NCI-H2029 treated with DMSO at 0.1 percent for 48 hours (cell line): Measurements from ENCODE around the gene COL18A1.
"Not testable (repeated sequence)": the region's sequence is repeated elsewhere in the genome, so short reads cannot be mapped to it uniquely, and the experiment has no call there.

Experiments used
- DNase-seq: peaks from one replicate; lab custom pipeline; 2025; lab: John Stamatoyannopoulos, UW

The COL18A1 gene

DNA sequence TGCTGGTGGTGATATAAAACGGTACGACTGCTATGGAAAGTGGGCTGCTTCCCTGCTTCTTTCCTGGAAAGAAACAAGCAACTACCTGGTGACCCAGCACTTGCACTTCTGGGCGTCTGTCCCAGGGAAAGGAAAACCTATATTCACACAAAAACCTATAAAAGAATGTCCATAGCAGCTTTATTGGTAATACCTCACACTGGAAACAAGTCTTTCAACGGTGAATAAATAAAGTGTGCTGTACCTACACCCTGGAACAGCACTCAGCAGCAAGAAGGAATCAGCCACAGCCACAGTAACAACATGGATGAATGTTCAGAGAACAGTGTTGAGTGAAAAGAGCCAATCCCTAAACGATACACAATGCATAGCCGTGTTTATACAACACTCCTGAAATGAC lies 117.4 kb downstream of the COL18A1 start:
- no peak for DNase-seq

DNA sequence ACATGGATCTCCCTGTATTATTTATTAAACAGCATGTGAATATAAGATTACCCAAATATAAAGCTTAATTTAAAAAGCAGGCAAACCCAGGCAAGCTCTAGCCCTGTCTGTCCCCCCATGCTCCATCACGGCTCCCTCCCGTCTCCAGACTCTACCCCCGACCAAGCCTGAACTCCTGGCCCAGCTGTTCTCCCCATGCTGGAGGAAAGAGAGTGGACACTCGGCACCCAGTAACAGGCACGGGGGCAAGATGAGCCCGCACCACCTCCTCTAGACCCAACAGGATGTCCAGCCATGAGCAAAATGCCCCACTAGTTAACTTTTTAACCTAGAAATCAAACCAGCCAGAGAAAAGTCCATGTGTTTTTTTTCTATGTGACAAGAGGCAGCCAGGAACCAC lies 118.0 kb downstream of the COL18A1 start:
- DNase-seq, result no peak

DNA sequence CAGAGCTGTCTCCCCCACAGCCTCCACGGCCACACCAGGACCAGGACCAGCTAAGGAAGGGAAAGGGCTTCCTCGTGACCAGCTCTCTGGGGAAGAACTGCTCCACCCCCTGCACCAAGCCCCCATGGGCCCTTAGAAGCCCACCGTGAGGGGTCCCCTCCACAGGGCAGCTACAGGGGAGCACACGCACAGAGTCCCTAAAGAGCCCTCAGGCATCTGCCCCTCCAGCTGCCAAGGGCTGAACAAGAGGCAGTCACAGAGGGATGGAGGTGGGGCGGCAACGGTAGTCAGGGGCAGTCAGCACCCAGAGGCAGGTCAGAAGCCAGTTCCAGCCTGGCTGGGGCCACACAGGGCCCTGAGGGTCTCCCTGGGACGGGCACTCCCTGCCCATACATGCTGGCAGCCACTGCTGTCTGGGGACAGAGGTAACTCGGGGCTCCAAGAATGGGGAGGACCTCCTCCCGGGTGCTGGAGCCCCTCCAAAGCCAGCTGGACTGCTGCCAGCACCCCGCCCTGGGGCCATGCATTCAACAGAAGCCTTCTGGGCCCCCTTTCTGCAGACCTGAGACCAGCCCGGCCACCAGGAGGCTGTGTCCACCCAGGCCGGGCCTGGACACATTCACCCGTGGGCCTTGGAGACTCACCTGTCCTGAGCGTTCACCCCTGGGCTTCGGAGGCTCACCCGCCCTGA lies 118.6 kb downstream of the COL18A1 start:
- no peak for DNase-seq

DNA sequence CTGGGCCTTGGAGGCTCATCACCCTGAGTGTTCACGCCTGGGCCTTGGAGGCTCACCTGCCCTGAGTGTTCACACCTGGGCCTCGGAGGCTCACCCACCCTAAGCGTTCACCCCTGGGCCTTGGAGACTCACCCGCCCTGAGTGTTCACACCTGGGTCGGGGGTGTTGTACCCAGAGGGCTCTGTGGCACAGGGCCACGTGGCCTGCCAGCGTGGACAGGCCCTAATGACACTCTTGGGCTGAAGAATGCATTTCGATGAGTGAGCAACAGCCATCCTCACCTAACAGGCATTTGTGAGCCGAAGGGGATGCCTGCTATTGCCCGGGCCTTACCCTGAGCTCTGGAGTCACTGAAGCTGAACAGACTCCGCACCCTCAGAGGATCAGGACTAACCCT lies 119.8 kb downstream of the COL18A1 start:
- DNase-seq, result no peak

DNA sequence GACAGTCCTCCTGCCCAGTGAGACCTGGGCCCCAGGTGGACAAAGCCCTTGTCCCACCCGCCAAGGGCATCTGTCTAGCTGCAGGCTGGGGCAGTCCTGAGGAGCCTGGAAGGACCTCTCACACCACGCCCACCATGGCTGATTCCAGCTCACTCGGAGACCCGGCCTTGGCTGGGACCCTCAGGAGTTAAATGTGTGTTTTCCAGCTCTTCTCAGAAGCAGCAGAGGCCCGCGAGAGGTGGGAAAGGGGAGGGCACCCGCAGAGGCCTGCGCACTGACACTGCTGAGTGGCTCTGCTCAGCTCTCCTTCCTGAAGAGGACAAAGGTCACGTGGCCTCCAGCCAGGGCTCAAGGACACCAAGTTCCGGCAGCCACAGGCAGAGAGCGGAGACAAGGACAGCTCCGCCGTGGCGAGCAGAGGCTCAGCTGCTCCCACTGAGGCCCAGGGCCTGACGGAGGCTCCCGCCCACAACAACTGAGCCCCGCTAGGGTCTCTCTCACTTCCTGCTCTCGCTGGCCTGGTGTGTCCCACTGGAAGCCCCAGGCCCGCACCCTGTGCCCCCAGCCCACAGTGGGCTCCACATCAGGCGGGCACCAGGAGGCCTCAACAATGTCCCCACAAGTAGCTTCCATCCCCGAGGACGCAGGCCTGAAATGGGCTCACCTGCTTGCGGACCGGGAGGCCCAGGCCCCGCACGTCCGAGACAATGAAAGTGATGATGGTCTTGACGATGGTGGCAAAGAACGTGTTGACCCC lies 120.4 kb downstream of the COL18A1 start:
- no peak for DNase-seq

DNA sequence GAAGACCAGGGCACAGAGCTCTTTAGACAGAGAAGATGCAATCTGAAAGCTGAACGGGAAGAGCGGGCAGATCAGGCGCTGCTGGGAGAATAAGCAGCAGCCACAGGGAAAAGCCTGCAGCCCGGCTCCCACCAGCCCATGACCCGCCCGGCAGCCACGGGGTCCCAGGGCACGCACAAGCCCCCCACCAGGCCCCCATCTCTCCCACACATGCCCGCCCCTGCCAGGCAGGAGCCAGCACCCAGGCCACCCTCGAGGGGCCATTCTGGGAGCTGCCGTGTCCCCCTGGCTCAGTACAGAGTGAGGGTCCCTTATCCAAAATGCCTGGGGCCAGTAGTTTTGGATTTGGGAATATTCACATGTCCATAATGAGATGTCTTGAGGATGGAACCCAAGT lies 120.9 kb downstream of the COL18A1 start:
- no peak for DNase-seq

DNA sequence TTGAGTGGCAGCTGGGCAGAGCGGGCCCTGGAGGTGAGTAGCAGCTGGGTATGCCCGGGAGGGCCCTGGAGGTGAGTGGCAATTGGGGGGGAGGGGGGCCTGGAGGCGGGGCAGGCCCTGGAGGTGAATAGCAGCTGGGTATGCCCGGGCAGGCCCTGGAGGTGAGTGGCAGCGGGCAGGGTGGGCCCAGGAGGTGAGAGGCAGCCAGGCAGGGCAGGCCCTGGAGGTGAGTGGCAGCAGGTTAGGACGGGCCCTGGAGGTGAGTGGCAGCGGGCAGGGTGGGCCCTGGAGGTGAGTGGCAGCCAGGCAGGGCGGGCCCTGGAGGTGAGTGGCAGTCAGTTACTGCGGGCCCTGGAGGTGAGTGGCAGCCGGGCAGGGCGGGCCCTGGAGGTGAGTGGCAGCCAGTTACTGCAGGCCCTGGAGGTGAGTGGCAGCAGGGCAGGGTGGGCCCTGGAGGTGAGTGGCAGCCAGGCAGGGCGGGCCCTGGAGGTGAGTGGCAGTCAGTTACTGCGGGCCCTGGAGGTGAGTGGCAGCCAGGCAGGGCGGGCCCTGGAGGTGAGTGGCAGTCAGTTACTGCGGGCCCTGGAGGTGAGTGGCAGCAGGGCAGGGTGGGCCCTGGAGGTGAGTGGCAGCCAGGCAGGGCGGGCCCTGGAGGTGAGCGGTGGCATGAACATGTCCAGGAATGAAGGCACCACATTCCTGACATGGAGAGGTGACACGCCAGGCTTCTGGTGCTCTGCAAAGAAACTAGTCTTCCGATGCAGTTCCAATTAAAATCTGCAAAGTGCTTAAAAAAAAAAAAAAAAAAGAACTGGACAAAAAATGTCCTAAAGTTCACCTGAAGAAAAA lies 122.4 kb downstream of the COL18A1 start:
- not testable (repeated sequence) for DNase-seq

DNA sequence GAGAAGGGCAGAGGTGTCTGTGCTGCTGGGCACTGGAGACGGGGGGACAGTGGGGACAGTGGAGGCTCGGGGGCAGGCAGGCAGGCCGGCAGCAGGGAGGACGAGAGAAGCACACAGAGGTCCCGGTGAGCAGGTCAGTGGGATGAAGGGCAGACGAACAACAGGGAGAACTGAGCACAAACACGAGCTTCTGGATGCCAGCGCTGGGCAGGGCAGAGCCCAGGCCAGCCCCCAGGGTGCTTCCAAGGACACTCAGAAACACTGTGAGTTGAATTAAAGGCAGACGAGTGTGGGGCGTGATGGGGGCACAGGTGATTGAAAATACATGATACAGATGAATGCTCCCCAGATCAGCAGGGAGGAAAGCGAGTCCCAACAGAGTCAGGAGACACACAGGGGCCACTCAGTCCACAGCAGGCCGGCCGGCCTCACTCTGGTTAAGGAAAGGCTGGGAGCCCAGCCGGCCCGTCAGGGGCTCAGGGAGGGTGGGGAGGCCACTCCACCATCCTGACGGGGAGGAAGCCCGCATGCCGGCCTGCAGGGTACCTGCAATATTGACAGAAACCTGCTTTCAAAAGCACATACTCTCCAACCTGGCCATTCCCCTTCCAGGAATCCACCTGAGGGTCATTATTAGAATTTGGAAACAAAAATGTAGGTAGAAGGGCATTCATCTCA lies 123.2 kb downstream of the COL18A1 start:
- DNase-seq, result no peak

DNA sequence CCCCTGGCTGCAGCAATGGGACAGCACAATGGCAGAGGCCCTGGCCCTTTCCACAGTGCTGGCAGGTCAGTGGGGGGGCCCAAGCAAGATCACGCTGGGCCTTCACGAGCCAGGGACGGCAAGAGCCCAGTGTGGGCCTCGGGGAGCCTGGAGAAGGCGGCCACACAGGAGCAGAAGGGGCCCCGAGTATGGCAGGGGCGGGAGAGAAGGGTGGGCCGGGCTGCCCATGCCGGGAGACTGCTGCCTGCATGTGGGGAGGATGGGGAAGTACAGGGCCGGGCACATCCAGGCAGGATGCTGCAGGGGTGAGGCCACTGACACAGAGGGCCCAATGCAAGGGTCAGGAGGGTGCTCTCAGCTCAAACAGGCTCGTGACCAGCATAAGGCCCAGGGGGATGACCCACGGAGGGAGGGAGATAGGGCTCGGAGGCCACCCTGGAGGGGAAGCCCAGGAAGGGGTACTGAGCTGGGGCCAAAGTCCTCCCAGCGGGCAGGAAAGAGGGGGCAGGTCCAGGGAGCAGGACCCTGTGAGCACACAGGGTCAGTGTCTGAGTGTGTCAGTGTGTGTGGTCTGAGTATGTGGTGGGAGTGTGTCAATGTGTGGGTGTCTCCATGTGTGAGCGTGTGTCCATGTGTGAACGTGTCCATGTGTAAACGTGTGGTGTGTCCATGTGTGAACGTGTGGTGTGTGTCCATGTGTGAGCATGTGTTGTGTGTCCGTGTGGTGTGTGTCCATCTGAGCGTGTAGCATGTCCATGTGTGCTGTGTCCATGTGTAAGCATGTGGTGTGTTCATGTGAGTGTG lies 124.2 kb downstream of the COL18A1 start:
- DNase-seq, result no peak

DNA sequence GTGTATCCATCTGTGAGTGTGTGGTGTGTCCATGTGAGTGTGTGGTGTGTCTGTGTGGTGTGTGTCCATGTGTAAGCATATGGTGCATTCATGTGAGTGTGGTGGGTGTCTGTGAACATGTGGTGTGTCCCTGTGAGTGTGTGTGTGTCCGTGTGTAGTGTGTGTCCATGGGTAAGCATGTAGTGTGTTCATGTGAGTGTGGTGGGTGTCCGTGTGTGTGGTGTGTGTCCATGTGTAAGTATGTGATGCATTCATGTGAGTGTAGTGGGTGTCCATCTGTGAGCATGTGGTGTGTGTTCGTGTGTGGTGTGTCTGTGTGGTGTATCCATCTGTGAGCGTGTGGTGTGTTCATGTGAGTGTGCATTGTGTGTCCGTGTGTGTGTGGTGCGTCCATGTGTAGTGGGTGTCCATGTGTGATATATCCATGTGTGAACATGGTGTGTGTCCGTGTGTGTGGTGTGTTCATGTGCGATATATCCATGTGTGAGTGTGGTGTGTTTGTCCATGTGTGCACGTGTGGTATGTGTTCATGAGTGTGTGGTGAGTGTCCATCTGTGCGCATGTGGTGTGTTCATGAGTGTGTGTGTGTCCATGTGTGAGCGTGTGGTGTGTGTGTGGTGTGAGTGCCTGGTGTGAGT lies 124.9 kb downstream of the COL18A1 start:
- no peak for DNase-seq

DNA sequence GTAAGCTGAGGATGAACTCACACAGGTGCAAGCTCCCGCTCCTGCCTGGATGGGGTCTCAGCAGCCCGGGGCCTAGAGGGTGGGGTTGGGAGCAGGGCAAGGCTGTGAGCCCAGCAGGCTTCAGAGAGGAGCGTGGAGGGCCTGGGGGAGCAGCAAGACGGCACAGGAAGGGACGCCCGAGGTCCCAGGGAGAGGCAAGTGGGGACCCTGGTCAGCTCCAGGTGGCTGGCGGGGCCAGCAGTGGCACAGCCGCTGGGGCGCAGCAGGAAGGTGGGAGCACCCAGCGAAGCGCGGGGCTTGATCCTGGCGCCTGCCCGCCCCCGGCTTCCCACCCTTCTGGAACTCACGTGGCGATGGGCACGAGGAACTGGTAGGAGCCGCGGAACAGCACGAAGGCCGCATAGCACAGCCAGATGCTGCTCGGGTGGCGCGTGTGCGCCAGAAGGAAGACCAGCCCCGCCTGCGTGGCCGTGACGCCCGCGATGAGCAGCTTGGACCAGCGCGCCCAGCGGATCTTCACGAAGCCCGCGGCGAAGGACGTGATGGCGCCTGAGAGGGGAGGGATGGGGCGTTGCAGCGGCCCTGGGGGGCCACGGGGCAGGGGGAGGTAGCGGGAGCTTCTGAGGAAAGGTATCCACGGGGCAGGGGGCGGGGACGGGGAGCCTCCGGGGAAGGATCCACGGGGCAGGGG lies 125.6 kb downstream of the COL18A1 start:
- no peak for DNase-seq

DNA sequence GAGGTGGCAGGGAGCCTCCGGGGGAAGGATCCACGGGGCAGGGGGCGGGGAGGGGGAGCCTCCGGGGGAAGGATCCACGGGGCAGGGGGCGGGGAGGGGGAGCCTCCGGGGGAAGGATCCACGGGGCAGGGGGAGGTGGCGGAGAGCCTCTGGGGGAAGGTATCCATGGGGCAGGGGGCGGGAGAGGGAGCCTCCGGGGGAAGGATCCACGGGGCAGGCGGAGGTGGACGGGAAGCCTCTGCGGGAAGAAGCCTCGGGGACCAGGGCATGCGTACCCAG lies 126.1 kb downstream of the COL18A1 start:
- DNase-seq, result not testable (repeated sequence)

DNA sequence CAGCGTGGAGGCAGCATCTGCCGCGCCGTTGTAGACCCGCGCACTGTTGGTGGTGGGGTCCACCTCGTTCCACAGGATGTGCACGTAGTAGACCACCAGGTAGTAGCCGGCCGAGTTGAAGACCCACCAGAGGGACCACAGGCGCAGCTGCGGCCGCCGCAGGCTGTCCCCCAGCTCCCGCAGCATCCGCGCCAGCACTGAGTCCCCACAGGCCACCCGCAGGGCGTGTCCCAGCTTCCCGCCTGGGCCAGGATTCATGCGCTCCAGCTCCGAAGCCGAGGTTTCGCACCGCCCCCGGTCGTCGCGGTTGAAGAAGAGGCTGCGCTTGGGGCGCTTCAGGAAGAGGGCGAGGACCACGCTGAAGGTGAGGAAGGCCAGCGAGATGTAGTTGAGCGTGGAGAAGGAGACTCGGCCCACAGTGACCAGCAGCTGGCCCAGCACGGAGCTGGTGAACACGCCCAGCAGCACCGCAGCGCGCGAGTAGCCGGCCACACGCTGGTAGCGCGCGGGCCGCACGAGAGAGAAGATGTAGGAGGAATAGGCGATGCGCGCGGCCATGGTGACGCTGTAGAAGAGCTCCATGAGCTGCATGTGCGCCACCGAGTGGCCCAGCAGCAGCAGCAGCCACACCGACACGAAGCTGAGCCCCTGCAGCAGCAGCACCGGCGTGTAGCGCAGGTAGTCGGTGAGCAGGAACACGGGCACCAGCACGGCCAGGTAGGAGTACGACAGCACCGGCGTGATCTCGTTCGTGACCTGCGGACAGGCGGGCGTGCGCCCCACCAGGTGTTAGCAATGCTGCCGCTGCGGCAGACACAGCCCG lies 126.6 kb downstream of the COL18A1 start:
- no peak for DNase-seq

DNA sequence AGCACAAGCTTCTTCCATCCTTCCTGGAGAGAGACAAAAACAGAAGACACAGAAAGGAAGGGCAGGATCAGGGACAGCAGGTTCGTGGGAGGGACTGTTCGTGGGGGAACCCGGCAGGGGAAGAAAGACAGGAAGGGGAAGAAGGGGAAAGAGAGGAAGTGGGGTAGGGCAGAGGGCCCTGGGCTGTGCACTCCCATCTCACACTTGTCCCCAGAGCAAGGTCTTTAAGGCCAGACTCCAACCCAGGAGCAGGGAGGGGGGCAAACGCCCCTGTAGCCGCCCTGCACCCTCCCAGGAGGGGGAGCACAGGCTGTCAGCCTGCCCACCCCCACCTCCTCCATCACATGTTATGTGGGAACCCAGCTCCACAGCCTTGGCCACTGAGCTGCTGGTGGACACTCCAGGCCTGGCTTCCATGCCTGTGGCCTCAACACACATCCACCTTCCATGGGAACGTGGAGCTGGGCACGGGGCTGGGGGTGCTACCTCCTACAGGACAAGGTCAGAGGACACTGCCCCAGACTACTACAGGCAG lies 127.9 kb downstream of the COL18A1 start:
- DNase-seq, result no peak

DNA sequence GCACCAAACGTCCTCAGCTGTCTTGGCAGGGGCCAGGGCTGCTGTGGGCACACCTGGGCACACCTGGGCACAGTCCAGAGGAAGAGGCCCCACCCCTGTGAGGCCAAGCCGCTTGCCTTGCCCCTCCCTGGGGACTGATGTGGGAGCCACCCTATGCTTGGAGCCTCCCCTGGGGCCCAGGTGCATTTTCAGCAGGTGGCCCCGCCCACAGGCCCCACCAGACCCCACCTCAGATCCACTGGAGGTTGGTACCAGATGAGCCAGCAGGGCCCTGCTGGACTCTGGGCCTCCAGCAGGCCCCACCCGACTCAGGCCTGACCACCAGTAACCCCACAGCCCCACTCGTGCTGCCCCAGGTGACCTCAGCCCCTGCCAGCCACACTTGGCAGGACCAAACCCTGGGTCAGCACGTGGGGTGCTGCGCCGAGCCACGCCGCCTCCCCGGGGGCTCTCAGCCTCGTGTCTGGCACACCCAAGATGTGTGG lies 128.4 kb downstream of the COL18A1 start:
- no peak for DNase-seq

DNA sequence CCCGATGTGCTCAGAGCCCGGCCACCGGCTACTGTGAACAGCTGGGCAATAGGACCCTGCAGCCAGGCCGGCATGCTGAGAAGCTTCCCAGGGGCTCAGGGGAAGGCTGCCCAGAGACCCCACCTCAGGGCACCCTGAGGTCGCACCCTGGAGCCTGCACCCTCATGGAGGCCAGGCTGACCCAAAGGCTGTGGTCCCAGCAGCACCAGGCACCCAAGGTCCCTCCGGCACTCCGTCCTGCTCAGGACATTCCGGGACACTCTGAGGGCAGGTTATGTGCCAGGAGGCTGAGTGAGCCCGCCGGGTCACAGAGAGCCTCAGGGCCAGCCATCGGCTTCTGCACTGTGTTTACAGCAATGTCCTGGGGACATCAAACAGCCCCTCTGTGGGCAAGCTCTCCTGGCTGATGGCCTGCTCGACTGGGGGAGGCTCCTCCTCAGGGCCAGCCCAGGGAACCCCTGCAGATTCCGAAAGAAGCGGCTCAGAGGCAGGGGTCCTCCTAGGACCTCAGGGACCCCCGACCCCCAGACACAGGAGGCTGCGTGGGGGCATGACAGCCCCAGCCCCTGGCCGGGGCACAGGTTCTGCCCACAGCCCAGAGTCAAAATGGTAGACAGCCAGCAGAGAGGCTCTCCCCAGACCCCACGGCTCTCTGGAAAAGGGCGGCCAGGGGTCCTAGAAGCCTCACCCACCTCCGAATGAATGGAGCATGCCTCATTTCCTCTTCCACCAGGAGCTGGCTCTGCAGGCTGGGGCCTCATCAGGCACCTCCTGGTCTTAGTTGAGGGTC lies 129.1 kb downstream of the COL18A1 start:
- no peak for DNase-seq

DNA sequence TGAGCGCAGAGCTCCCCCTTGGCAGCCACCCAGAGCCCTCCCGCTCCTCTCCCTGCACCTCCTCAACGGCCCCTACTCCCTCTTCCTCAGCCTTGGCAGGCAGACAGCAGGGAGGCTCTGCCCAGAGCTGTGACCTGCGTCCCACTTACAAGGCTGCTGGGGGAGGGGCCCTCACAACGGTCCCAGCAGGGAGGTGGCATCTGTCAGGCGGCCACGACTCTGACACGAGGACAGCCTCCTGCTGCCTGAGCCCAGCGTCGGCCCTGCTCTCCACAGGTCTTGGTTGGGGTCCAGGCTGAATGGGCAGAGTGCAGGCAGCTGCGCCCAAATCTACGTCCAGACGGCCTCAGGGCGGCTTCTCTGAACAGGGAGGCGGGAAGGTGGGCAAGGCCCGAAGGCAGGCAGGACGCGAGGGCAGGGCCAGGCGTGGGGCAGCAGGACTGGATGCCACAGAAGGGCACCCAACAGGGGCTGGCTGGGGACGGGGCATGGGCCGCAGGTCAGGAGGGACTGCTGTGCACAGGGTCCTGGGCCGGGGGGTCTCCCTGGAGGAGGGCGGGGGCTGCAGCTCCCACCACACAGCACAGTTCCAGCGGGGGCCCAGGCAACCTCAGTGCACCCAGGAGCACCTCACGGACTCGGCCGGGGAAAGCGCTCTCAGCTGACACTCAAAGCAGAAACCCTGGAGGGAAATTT lies 129.8 kb downstream of the COL18A1 start:
- DNase-seq, result no peak
